ENCODE data around the gene SPRED2.

DNA sequence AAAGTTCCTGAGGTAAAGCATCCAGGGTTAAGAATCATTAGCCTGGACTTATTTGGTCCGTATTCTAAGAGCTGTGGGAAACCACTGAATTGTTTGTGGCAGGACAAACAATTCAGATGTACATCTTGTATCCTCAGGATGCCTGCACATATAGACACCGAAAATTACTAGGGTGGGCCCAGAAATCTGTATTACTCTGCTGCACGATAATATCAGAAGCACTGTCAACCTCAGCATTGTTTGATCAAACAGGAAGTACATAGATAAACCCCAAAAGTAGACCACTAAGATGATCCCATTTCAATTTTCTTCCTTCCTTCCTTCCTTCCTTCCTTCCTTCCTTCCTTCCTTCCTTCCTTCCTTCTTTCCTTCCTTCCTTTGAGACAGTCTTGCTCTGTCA lies 34.2 kb upstream of the SPRED2 start:
- no peak for TF ChIP-seq ZNF274 (IDR thresholded peaks at IDR 0.05; ENCODE audit: low read depth, low read length)
- TF ChIP-seq SUZ12 (IDR thresholded peaks at IDR 0.05; ENCODE audit: extremely low read depth, insufficient read depth, insufficient read length) = no peak
